Gastrocnemius medialis (tissue), 4 donors: ENCODE data around the gene STX8. TPM values are rescaled to one million over a fixed set of nuclear protein-coding genes. Genes with fewer than 3 reads are reported as not detected.

ENCODE experiments used
- ATAC-seq, 2 donors: fragments of 150-250 bp; one replicate each; pipeline ENCODE4 v1.9.1; 2016
- DNase-seq, 2 donors: peaks; one replicate each; pipeline ENCODE4 v3.0.0-alpha.2; 2019
- H3K27ac ChIP-seq, 4 donors: fragments of 200-600 bp; sonication (generic); 1 replicate in 1 of 4; 2 replicates in 3 of 4; pipeline ENCODE4 v1.5.1; 2016 to 2018; ENCODE audit warnings: mild to moderate bottlenecking in 2 of 4, moderate library complexity in 1 of 4
- H3K27me3 ChIP-seq, 3 donors: fragments of 200-600 bp; sonication (generic) in 2 of 3; 1 replicate in 1 of 3; 2 replicates in 2 of 3; pipeline versions ENCODE4 v1.5.1 to v1.6.0; 2016 to 2019; ENCODE audit warnings: mild to moderate bottlenecking in 1 of 3, moderate library complexity in 1 of 3
- H3K36me3 ChIP-seq, 2 donors: fragments of 200-600 bp; sonication (generic) in 1 of 2; one replicate each; pipeline ENCODE4 v1.5.1; 2017 to 2018
- H3K4me1 ChIP-seq, 2 donors: fragments of 200-600 bp; sonication (generic) in 1 of 2; one replicate each; pipeline ENCODE4 v1.5.1; 2016 to 2017; ENCODE audit warnings: mild to moderate bottlenecking in 2 of 2
- H3K4me3 ChIP-seq, 4 donors: fragments of 200-600 bp; sonication (generic) in 3 of 4; 1 replicate in 1 of 4; 2 replicates in 3 of 4; pipeline ENCODE4 v1.5.1; 2016 to 2019; ENCODE audit warnings: mild to moderate bottlenecking in 2 of 4
- H3K9me3 ChIP-seq, 3 donors: fragments of 200-600 bp; sonication (generic) in 2 of 3; 1 replicate in 1 of 3; 2 replicates in 2 of 3; pipeline ENCODE4 v1.5.1; 2016 to 2019
- POLR2A ChIP-seq, 2 donors: fragments of 450-650 bp; IDR thresholded peaks; one replicate each; pipeline ENCODE4 v1.6.1; 2017; ENCODE audit warnings: antibody characterized with exemption in 2 of 2, mild to moderate bottlenecking in 2 of 2, moderate library complexity in 2 of 2
- in situ Hi-C, 4 donors: fragments of 200-750 bp; cut with MboI; loops; one replicate each; pipeline versions ENCODE4 v1.15.0 to v1.8.0; 2017; ENCODE audit warnings: low sequenced_read_pairs in 4 of 4
- intact Hi-C: fragments of 100-400 bp; cut with DNase I; formaldehyde crosslinking; loops from one replicate; pipeline ENCODE4 v1.15.1; 2023; ENCODE audit warnings: low total_unique reads
- total RNA-seq, 4 donors: library from RNA; depleted of rRNA; stranded (reverse); fragments of >200 nt; gene quantifications; one replicate each; pipeline versions ENCODE4 v1.1.0 to v1.2.3, GENCODE V29; 2016
- TF ChIP-seq, protein P1 (sequence below), 5 experiments: fragments of 450-650 bp in 3 of 5; fragments of 200-600 bp in 2 of 5; sonication (generic) in 2 of 5; IDR thresholded peaks in 4 of 5; conservative IDR thresholded peaks in 1 of 5; 1 replicate in 4 of 5; 2 replicates in 1 of 5; pipeline ENCODE4 v1.5.1; 2016 to 2019; ENCODE audit warnings: antibody characterized with exemption in 5 of 5, mild to moderate bottlenecking in 3 of 5, moderate library complexity in 3 of 5

STX8 gene
- total RNA-seq, 4 donors from 2014 or later = 39.1 to 67.7 (median 58.2) TPM

DNA sequence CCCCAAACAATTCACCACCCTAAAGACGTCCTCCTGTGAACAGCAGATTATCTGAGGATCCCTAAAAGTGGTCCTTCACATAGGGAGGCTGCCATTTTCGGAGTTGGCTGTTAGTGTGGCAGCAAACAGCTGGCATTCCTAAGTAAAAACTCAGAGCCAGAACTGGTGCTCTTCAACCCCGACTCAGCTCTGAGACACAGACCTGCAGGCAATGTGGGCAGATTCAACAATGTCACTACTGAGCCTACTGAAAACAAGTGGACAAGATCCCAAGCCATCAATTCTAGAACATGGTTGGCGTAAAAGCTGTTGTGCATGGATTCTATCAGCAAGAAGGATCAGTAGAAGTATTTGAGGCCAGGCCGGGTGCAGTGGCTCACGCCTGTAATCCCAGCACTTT, 307.1 kb downstream of the STX8 start:
- Histone ChIP-seq H3K27me3 (no peaks in the 10 kb centered on the region), H3K36me3 (no peaks in the 10 kb centered on the region), H3K4me1 (peaks cover 0 to 9% of the 10 kb centered on the region in 2 donors), H3K9me3 (no peaks in the 10 kb centered on the region), H3K27ac (no peak overlapping the region), H3K4me3 (no peak overlapping the region)
- TF ChIP-seq POLR2A (IDR thresholded peaks at IDR 0.05) = no peak
- TF ChIP-seq, protein P1, sequence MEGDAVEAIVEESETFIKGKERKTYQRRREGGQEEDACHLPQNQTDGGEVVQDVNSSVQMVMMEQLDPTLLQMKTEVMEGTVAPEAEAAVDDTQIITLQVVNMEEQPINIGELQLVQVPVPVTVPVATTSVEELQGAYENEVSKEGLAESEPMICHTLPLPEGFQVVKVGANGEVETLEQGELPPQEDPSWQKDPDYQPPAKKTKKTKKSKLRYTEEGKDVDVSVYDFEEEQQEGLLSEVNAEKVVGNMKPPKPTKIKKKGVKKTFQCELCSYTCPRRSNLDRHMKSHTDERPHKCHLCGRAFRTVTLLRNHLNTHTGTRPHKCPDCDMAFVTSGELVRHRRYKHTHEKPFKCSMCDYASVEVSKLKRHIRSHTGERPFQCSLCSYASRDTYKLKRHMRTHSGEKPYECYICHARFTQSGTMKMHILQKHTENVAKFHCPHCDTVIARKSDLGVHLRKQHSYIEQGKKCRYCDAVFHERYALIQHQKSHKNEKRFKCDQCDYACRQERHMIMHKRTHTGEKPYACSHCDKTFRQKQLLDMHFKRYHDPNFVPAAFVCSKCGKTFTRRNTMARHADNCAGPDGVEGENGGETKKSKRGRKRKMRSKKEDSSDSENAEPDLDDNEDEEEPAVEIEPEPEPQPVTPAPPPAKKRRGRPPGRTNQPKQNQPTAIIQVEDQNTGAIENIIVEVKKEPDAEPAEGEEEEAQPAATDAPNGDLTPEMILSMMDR (IDR thresholded peaks at IDR 0.05 in 4 of 5, conservative IDR thresholded peaks at IDR 0.05 in 1 of 5) = no peak
- no peak for ATAC-seq
- intact Hi-C loops = no loop called here
- no peak for DNase-seq
- in situ Hi-C loops = no loop called here

DNA sequence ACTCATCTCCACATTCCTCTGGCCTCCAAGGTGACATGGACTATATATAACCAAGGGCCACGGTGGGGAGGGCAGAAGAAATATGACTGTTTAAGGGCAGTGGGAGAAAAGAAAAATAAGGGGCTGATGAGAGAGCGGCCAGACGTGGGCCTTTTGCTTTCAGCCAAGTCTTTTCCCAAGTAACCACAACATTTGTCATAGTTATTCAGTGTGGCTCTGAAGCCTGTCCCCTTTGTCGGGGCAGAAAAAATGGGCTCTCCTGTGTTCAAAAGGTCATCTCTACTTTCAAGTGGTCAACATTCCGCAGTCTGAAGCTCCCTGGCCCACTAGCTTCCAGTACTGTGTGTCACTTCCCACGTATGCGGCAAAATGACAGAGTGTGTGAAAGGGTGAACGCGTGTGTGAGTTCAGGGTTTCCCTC, 308.9 kb downstream of the STX8 start:
- ATAC-seq (no peak), DNase-seq (no peak)
- H3K27ac ChIP-seq = no peak overlapping the region
- no peak for TF ChIP-seq POLR2A (IDR thresholded peaks at IDR 0.05)
- TF ChIP-seq, protein P1 (IDR thresholded peaks at IDR 0.05 in 4 of 5, conservative IDR thresholded peaks at IDR 0.05 in 1 of 5) = no peak
- H3K4me1 ChIP-seq = peaks cover 0 to 9% of the 10 kb centered on the region in 2 donors
- no peak overlapping the region for H3K4me3 ChIP-seq
- in situ Hi-C loops = no loop called here
- H3K36me3 ChIP-seq = no peaks in the 10 kb centered on the region
- intact Hi-C loops = no loop called here
- H3K27me3 ChIP-seq = no peaks in the 10 kb centered on the region
- no peaks in the 10 kb centered on the region for H3K9me3 ChIP-seq

DNA sequence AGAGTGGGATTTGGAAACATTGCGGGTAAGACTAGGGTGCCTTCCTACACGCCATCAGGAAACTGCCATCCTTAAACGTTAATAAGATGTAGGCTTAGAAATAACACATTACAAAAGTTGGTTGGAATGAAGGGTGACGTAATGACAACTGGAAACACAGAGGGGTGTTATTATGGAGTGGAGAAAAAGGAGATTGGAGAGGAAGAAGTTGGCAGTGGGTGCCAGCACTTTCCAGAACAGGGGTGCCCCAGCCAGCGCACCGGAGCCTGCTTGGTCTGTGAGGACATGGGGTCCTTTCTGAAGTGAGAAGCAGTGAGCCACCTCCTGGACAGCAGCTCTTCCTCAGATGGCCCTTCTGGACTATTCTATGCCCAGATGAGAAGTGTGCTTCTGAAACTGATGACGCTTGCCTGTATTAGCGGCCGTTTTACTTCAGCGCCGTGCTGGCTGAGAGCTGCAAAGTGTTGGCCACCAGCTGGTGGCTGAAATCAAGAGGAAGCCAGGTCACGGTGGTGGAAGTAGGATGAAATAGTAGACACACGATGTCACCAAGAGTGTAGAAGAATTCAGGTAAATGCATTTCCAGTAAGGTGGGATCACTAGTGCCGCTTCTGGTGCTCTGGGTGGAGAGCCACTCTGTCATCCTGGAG, 309.5 kb downstream of the STX8 start:
- no peak for ATAC-seq
- no peak for DNase-seq
- in situ Hi-C loops = no loop called here

DNA sequence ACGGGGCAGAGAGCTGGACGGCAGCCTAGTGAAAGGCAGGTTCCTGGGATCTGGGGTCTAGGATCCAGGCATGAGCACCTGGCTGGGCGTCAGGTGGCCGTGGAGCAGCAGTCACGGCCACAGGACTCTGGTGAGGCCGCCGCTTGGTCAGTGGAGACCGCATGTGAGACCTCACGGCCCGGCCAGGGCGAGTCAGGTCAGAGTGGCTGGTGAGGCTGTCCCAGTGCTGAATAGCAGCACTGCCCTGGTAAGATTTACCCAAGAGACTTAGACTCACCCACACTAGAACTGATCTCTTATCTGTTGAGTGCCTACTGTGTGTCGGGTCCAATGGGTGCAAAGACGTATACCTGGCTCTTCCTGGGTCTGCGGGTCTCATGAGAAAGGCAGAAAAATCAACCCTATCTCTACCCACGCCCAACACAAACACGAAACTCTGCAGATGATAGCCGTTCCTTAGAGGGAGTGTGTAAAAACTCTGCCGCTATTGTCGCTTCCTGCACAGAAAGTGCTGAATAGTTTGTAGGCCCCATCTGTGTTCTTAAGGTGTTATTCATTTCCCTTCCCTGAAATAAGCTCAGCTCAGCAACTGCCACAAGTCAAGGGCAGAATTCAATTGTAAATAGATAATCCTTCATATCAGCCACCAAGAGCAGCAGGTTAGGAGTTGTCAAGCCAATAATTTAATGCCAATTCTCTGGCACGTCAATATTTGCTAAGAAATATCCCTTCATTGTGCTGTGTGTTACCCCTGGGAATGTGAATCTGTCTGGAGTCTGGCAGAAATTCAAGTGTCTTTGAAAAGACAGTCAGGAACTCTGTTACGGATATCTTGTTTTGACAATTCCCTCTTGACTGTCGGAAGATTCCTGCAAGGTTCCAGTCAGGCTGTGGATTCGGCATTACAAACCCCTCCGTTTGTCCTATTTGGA, 314.3 kb downstream of the STX8 start:
- intact Hi-C loops (no loop called here), in situ Hi-C loops (no loop called here)
- Histone ChIP-seq H3K27ac (no peak overlapping the region), H3K4me1 (peaks cover 10 to 14% of the 10 kb centered on the region in 2 donors), H3K9me3 (no peaks in the 10 kb centered on the region), H3K36me3 (no peaks in the 10 kb centered on the region), H3K27me3 (no peaks in the 10 kb centered on the region), H3K4me3 (no peak overlapping the region)
- DNase-seq (no peak), ATAC-seq (no peak)
- no peak for TF ChIP-seq POLR2A (IDR thresholded peaks at IDR 0.05)
- TF ChIP-seq, protein P1 (IDR thresholded peaks at IDR 0.05 in 4 of 5, conservative IDR thresholded peaks at IDR 0.05 in 1 of 5) = no peak

More for the DNA sequence above, 309.5 kb downstream of the STX8 start:
- TF ChIP-seq, protein P1 (IDR thresholded peaks at IDR 0.05 in 4 of 5, conservative IDR thresholded peaks at IDR 0.05 in 1 of 5) = no peak
- no peak for TF ChIP-seq POLR2A (IDR thresholded peaks at IDR 0.05)
- Histone ChIP-seq H3K4me3 (no peak overlapping the region), H3K27ac (no peak overlapping the region), H3K9me3 (no peaks in the 10 kb centered on the region), H3K27me3 (no peaks in the 10 kb centered on the region), H3K4me1 (peaks cover 0 to 9% of the 10 kb centered on the region in 2 donors), H3K36me3 (no peaks in the 10 kb centered on the region)
- intact Hi-C loops = no loop called here
